Skeletal muscle satellite cell (primary cell): Measurements from ENCODE around the gene PC.
A peak's percentile ranks its signal among the peaks of the same experiment; 100 is the strongest.

Experiments
- H3K27me3 ChIP-seq: 2 replicates; pipeline ENCODE4 v1.7.0; 2013; ENCODE audit warnings: low read length; ENCODE audit not compliant: control insufficient read depth, insufficient read depth
- H3K36me3 ChIP-seq: 2 replicates; pipeline ENCODE4 v1.7.0; 2013; ENCODE audit warnings: mild to moderate bottlenecking, control low read depth, low read length; ENCODE audit not compliant: insufficient read depth
- H3K4me1 ChIP-seq: 2 replicates; pipeline ENCODE4 v1.7.0; 2013; ENCODE audit warnings: low read length; ENCODE audit not compliant: control insufficient read depth, insufficient read depth
- H3K4me2 ChIP-seq: 2 replicates; pipeline ENCODE4 v1.7.0; 2013; ENCODE audit warnings: mild to moderate bottlenecking, low read length
- H3K4me3 ChIP-seq: 2 replicates; pipeline ENCODE4 v1.7.0; 2013; ENCODE audit warnings: low read length
- H3K9ac ChIP-seq: 2 replicates; pipeline ENCODE4 v1.7.0; 2013; ENCODE audit warnings: mild to moderate bottlenecking, low read depth, low read length, moderate library complexity
- H3K9me3 ChIP-seq: replicated peaks from 2 replicates; pipeline ENCODE4 v1.7.0; 2013; ENCODE audit warnings: mild to moderate bottlenecking, control low read depth, low read length

The PC gene

GRCh38 chr11:66859686-66860448 is 98.3 kb downstream of the PC start:
- Histone ChIP-seq H3K4me3 (no peak overlapping the region), H3K4me1 (peaks cover 22% of the 10 kb centered on the region), H3K36me3 (peaks cover 16% of the 10 kb centered on the region), H3K4me2 (no peak overlapping the region), H3K9ac (no peak overlapping the region), H3K9me3 (no peaks in the 10 kb centered on the region), H3K27me3 (no peaks in the 10 kb centered on the region)

GRCh38 chr11:66858939-66859685 is 99.1 kb downstream of the PC start:
- H3K9ac ChIP-seq, result no peak overlapping the region
- H3K36me3 ChIP-seq, result peaks cover 16% of the 10 kb centered on the region
- H3K4me2 ChIP-seq, result no peak overlapping the region
- no peak overlapping the region for H3K4me3 ChIP-seq
- H3K4me1 ChIP-seq, result peaks cover 22% of the 10 kb centered on the region
- no peaks in the 10 kb centered on the region for H3K27me3 ChIP-seq
- H3K9me3 ChIP-seq, result no peaks in the 10 kb centered on the region

GRCh38 chr11:66858186-66858938 is 99.8 kb downstream of the PC start:
- H3K9ac ChIP-seq, result no peak overlapping the region
- peak overlapping the region; percentile 85 for H3K4me3 ChIP-seq
- peaks cover 15% of the 10 kb centered on the region for H3K36me3 ChIP-seq
- H3K4me1 ChIP-seq, result peaks cover 22% of the 10 kb centered on the region
- no peaks in the 10 kb centered on the region for H3K27me3 ChIP-seq
- peak overlapping the region; percentile 91 for H3K4me2 ChIP-seq
- no peaks in the 10 kb centered on the region for H3K9me3 ChIP-seq

GRCh38 chr11:66857927-66858185 is 100.3 kb downstream of the PC start:
- H3K36me3 ChIP-seq, result peaks cover 12% of the 10 kb centered on the region
- H3K4me1 ChIP-seq, result peaks cover 22% of the 10 kb centered on the region
- peak overlapping the region; percentile 85 for H3K4me3 ChIP-seq
- no peaks in the 10 kb centered on the region for H3K9me3 ChIP-seq
- H3K9ac ChIP-seq, result no peak overlapping the region
- peak overlapping the region; percentile 91 for H3K4me2 ChIP-seq
- no peaks in the 10 kb centered on the region for H3K27me3 ChIP-seq

- no peaks in the 10 kb centered on the region for H3K9me3 ChIP-seq
- H3K4me3 ChIP-seq, result peak overlapping the region; percentile 85
- H3K4me1 ChIP-seq, result peaks cover 22% of the 10 kb centered on the region
- H3K36me3 ChIP-seq, result peaks cover 11% of the 10 kb centered on the region
- H3K9ac ChIP-seq, result peak overlapping the region; percentile 83
- no peaks in the 10 kb centered on the region for H3K27me3 ChIP-seq
- peak overlapping the region; percentile 91 for H3K4me2 ChIP-seq
Observed at GRCh38 chr11:66857234-66857926, 100.8 kb downstream of the PC start.

GRCh38 chr11:66856496-66857233 is 101.5 kb downstream of the PC start, which contains the start of gene LRFN4:
TSS of gene LRFN4 (plus strand) at chr11:66857064. CDS start at chr11:66857745, 681 bp downstream.
- Histone ChIP-seq H3K9me3 (no peaks in the 10 kb centered on the region), H3K4me1 (peaks cover 22% of the 10 kb centered on the region), H3K4me2 (peak within 1 kb of the TSS; percentile 91), H3K27me3 (no peaks in the 10 kb centered on the region), H3K36me3 (peaks cover 4% of the 10 kb centered on the region), H3K9ac (peak within 1 kb of the TSS; percentile 84), H3K4me3 (peak within 1 kb of the TSS; percentile 85)

GRCh38 chr11:66855574-66856495 is 102.3 kb downstream of the PC start:
- H3K27me3 ChIP-seq, result no peaks in the 10 kb centered on the region
- no peaks in the 10 kb centered on the region for H3K9me3 ChIP-seq
- peak overlapping the region; percentile 85 for H3K4me3 ChIP-seq
- peak overlapping the region; percentile 84 for H3K9ac ChIP-seq
- H3K4me2 ChIP-seq, result peak overlapping the region; percentile 91
- H3K36me3 ChIP-seq, result peaks cover 3% of the 10 kb centered on the region
- peaks cover 22% of the 10 kb centered on the region for H3K4me1 ChIP-seq

- no peak overlapping the region for H3K9ac ChIP-seq
- H3K27me3 ChIP-seq, result no peaks in the 10 kb centered on the region
- no peaks in the 10 kb centered on the region for H3K9me3 ChIP-seq
- H3K4me3 ChIP-seq, result no peak overlapping the region
- H3K4me1 ChIP-seq, result peaks cover 22% of the 10 kb centered on the region
- no peak overlapping the region for H3K4me2 ChIP-seq
- H3K36me3 ChIP-seq, result peaks cover 2% of the 10 kb centered on the region
Observed at GRCh38 chr11:66854729-66855211, 103.4 kb downstream of the PC start.

- Histone ChIP-seq H3K4me3 (no peak overlapping the region), H3K9me3 (no peaks in the 10 kb centered on the region), H3K27me3 (no peaks in the 10 kb centered on the region), H3K9ac (no peak overlapping the region), H3K36me3 (peaks cover 4% of the 10 kb centered on the region), H3K4me2 (no peak overlapping the region), H3K4me1 (peaks cover 22% of the 10 kb centered on the region)
Observed at GRCh38 chr11:66854231-66854661, 103.9 kb downstream of the PC start.
